Coronary artery (tissue), 2 donors: ENCODE data around the gene LTBR.

Experiments
- DNase-seq: peaks from one replicate; pipeline ENCODE4 v3.0.0-alpha.2; 2017; ENCODE audit warnings: low spot score
- H3K27ac ChIP-seq, 2 donors: fragments of 200-600 bp; sonication (generic); one replicate each; pipeline ENCODE4 v1.5.1; 2016 to 2019
- H3K4me3 ChIP-seq: fragments of 200-600 bp; sonication (generic); 2 replicates; pipeline ENCODE4 v1.5.1; 2016; ENCODE audit warnings: mild to moderate bottlenecking, moderate library complexity
- TF ChIP-seq, protein P1 (sequence below): fragments of 200-600 bp; sonication (generic); IDR thresholded peaks from one replicate; pipeline ENCODE4 v1.5.1; 2019; ENCODE audit warnings: antibody characterized with exemption

LTBR gene

GRCh38 chr12:6372403-6373003 is 11.5 kb upstream of the LTBR start:
- Histone ChIP-seq H3K4me3 (no peak overlapping the region), H3K27ac (peak overlapping the region in 1 of 2 donors; percentile 85)
- no peak for DNase-seq
- TF ChIP-seq, protein P1, sequence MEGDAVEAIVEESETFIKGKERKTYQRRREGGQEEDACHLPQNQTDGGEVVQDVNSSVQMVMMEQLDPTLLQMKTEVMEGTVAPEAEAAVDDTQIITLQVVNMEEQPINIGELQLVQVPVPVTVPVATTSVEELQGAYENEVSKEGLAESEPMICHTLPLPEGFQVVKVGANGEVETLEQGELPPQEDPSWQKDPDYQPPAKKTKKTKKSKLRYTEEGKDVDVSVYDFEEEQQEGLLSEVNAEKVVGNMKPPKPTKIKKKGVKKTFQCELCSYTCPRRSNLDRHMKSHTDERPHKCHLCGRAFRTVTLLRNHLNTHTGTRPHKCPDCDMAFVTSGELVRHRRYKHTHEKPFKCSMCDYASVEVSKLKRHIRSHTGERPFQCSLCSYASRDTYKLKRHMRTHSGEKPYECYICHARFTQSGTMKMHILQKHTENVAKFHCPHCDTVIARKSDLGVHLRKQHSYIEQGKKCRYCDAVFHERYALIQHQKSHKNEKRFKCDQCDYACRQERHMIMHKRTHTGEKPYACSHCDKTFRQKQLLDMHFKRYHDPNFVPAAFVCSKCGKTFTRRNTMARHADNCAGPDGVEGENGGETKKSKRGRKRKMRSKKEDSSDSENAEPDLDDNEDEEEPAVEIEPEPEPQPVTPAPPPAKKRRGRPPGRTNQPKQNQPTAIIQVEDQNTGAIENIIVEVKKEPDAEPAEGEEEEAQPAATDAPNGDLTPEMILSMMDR = no peak

DNA sequence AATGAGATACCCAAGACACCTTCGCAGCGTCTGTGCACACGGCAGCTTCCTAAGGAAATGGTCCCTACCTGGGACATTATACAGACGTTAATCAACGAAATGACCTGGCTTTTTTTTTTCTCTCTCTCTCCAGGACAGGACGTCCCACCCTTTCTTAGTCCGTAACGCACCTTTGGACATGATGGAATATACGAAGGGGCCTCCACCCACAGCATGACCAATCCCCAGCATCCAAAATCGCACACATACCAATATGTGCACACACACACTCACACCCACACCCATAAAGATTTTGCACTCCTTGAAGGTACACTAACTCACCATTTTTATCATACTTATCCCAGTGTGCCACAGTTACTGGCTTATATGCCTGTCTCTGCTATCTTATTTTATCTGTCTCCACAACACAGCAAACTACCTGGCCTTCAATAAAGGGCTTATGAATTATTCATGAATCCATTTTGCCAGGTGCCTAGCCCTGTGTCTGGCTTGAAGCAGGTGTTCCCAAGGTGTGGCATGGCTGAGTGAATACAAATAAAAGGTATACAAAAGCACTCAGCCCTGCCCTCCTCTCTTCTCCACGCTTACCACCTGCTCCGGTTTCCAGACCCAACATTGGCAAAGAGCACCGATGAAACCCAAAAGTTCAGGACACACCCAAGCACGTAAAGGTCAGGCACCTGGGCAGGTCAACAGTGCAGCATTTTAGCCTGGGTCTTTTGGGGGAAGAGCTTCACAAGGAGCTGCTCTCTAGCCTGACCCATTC is 10.8 kb upstream of the LTBR start:
- DNase-seq = no peak
- peak overlapping the region in 1 of 2 donors; percentile 85 for H3K27ac ChIP-seq
- H3K4me3 ChIP-seq = no peak overlapping the region
- TF ChIP-seq, protein P1 = no peak

- TF ChIP-seq, protein P1 = no peak
- DNase-seq = no peak
- Histone ChIP-seq H3K4me3 (no peak overlapping the region), H3K27ac (peak overlapping the region in 1 of 2 donors; percentile 85)
Observed at GRCh38 chr12:6374028-6374785, 9.8 kb upstream of the LTBR start.

GRCh38 chr12:6374786-6375160 is 9.2 kb upstream of the LTBR start:
- DNase-seq = no peak
- no peak overlapping the region for H3K4me3 ChIP-seq
- TF ChIP-seq, protein P1 = no peak
- H3K27ac ChIP-seq = peak overlapping the region in 1 of 2 donors; percentile 85

DNA sequence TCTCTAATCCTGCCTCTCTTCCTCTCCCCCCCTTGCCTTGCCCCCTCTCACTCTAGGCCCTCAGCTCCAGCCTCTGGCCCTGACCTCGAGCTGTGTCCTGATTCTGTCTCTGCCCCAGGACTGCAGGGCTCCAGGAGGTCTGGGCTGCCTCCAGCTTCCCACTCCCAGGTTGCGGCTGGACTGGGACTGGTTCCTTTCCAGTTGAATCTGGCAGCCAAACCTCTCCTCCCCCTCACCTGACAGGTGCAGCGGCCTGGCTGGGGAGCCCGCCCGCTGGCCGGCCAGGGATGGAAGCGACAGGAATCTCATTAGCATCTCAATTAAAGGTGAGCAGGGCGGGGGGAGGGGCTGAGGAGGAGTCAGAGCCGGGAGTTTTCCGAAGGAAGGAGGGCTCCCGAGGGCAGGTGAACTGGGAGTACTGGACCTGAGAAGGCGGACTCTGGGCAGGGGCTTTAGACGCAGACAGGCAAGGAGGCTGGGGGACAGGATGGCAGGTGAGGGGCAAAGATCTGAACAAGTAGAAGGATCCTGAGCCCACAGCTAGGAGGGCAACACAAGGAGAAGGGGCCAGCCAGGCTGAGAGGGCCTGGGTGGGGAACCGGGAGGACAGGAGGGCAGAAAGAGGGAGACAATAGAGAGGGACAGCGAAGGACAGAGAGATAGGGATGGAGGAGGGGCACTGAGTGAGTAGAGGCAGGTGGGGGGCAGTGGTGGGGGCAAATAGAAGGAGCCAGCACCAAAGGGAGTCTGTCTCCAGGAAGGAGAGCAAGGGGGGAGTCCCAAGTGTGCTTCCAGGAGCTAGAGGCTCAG is 8.5 kb upstream of the LTBR start, which contains the start of gene SCNN1A:
TSS of gene SCNN1A (minus strand) at position 295 of the 810 bp plus-strand sequence. CDS start 780 bp downstream, outside the sequence.
- TF ChIP-seq, protein P1 = no peak
- H3K27ac ChIP-seq = peak within 1 kb of the TSS; percentile 54 to 85
- peak within 1 kb of the TSS; percentile 15 for H3K4me3 ChIP-seq
- no peak for DNase-seq

- Histone ChIP-seq H3K27ac (peak overlapping the region; percentile 54 to 85), H3K4me3 (peak overlapping the region; percentile 15)
- TF ChIP-seq, protein P1 = no peak
- DNase-seq = no peak
Observed at GRCh38 chr12:6376079-6376869, 7.7 kb upstream of the LTBR start.
